Daoy (cell line): ENCODE results near the gene OR6C74. TPM values are rescaled to one million over a fixed set of nuclear protein-coding genes. Genes with fewer than 3 reads are reported as not detected.

Experiments
- DNase-seq: peaks from one replicate; pipeline ENCODE4 v3.0.0-alpha.2; 2015; ENCODE audit warnings: low read depth
- total RNA-seq: library from RNA; depleted of rRNA; stranded (reverse); fragments of >200 nt; shearing (Covaris generic); gene quantifications from 2 replicates; pipeline ENCODE4 v1.2.3, GENCODE V29; 2014; rRNA removed

OR6C74 gene
- not detected in 2 replicates for total RNA-seq

GRCh38 chr12:55244309-55244708 lies at the start of gene OR6C74:
Gene OR6C74, plus strand, starts transcription at chr12:55244609. Its CDS starts 2,679 bp downstream, at chr12:55247288.
- no peak for DNase-seq

GRCh38 chr12:55220725-55221124 lies 23.7 kb upstream of the OR6C74 start, which contains the start of gene OR10A7:
Gene OR10A7, plus strand, starts transcription at chr12:55221025. Its CDS starts 0 bp downstream, at chr12:55221025.
- DNase-seq, result no peak

GRCh38 chr12:55226523-55226922 lies 17.9 kb upstream of the OR6C74 start:
- no peak for DNase-seq

- no peak for DNase-seq
Observed at GRCh38 chr12:55227643-55228042, 16.8 kb upstream of the OR6C74 start.

GRCh38 chr12:55246159-55246558 lies 1.8 kb downstream of the OR6C74 start:
- DNase-seq, result no peak

GRCh38 chr12:55250944-55251343 lies 6.5 kb downstream of the OR6C74 start:
- no peak for DNase-seq

- no peak for DNase-seq
Observed at GRCh38 chr12:55253281-55253680, 8.9 kb downstream of the OR6C74 start.

- no peak for DNase-seq
Observed at GRCh38 chr12:55256831-55257230, 12.4 kb downstream of the OR6C74 start.

- DNase-seq, result no peak
Observed at GRCh38 chr12:55258303-55258702, 13.9 kb downstream of the OR6C74 start.

GRCh38 chr12:55280991-55281390 lies 36.6 kb downstream of the OR6C74 start:
- no peak for DNase-seq

- DNase-seq, result no peak
Observed at GRCh38 chr12:55289999-55290398, 45.6 kb downstream of the OR6C74 start.

Other genes starting within 250 kb of the OR6C74 start
- gene NEUROD4, start 224.6 kb upstream of the OR6C74 start, total RNA-seq, result not detected in 2 replicates
- gene OR9K2, start 118.2 kb upstream of the OR6C74 start, total RNA-seq, result not detected in 2 replicates
- not detected in 2 replicates for gene OR10A7, start 23.6 kb upstream of the OR6C74 start, total RNA-seq
- not detected in 2 replicates for gene OR6C6, start 52.0 kb downstream of the OR6C74 start, total RNA-seq
- gene OR6C1, start 69.7 kb downstream of the OR6C74 start, total RNA-seq, result not detected in 2 replicates
- gene OR6C3, start 86.1 kb downstream of the OR6C74 start, total RNA-seq, result not detected in 2 replicates
- gene OR6C75, start 118.4 kb downstream of the OR6C74 start, total RNA-seq, result not detected in 2 replicates
- not detected in 2 replicates for gene OR6C65, start 155.9 kb downstream of the OR6C74 start, total RNA-seq
- not detected in 2 replicates for gene OR6C76, start 181.6 kb downstream of the OR6C74 start, total RNA-seq
- not detected in 2 replicates for gene OR6C2, start 199.5 kb downstream of the OR6C74 start, total RNA-seq
- 0.29 TPM in 1 of 2 replicates, not detected in the other for gene OR6C70, start 225.5 kb downstream of the OR6C74 start, total RNA-seq
- not detected in 2 replicates for gene OR6C68, start 247.8 kb downstream of the OR6C74 start, total RNA-seq